ENCODE data around the gene GFRA4.
A peak's percentile ranks its signal among the peaks of the same experiment; 100 is the strongest.

GFRA4 gene

GRCh38 chr20:3681931-3682781, 19.0 kb upstream of the GFRA4 start, which contains the start of gene ADAM33:
ADAM33 (minus strand) TSS chr20:3682010; CDS start chr20:3682004, 6 bp downstream.
- peak within 1 kb of the TSS; percentile 54 to 55 for H3K27ac ChIP-seq (ENCODE audit: low read depth in 2 of 2, low read length in 2 of 2)
- H3K9ac ChIP-seq (ENCODE audit: low read depth in 1 of 2, low read length in 2 of 2), result peak within 1 kb of the TSS in 1 of 2 donors; percentile 30
- H3K4me1 ChIP-seq (ENCODE audit: control insufficient read depth in 2 of 2, insufficient read depth in 2 of 2, low read length in 2 of 2), result peaks cover 6% of the 10 kb centered on the region in 2 donors
- peaks cover 8 to 14% of the 10 kb centered on the region in 2 donors for H3K27me3 ChIP-seq (ENCODE audit: control insufficient read depth in 2 of 2, insufficient read depth in 2 of 2, low read length in 2 of 2)
- H3K9me3 ChIP-seq (ENCODE audit: control insufficient read depth in 2 of 2, low read length in 2 of 2), result no peaks in the 10 kb centered on the region
- no peaks in the 10 kb centered on the region for H3K36me3 ChIP-seq (ENCODE audit: control insufficient read depth in 2 of 2, insufficient read depth in 2 of 2, low read length in 2 of 2)
- peak within 1 kb of the TSS; percentile 44 to 46 for H3K4me3 ChIP-seq (ENCODE audit: low read length in 2 of 2)

GRCh38 chr20:3681352-3681930, 18.2 kb upstream of the GFRA4 start:
- peak overlapping the region; percentile 44 to 46 for H3K4me3 ChIP-seq (ENCODE audit: low read length in 2 of 2)
- no peaks in the 10 kb centered on the region for H3K9me3 ChIP-seq (ENCODE audit: control insufficient read depth in 2 of 2, low read length in 2 of 2)
- H3K27me3 ChIP-seq (ENCODE audit: control insufficient read depth in 2 of 2, insufficient read depth in 2 of 2, low read length in 2 of 2), result peaks cover 8 to 14% of the 10 kb centered on the region in 2 donors
- H3K9ac ChIP-seq (ENCODE audit: low read depth in 1 of 2, low read length in 2 of 2), result peak overlapping the region in 1 of 2 donors; percentile 30
- no peaks in the 10 kb centered on the region for H3K36me3 ChIP-seq (ENCODE audit: control insufficient read depth in 2 of 2, insufficient read depth in 2 of 2, low read length in 2 of 2)
- H3K27ac ChIP-seq (ENCODE audit: low read depth in 2 of 2, low read length in 2 of 2), result peak overlapping the region; percentile 52 to 54
- peaks cover under 1 to 7% of the 10 kb centered on the region in 2 donors for H3K4me1 ChIP-seq (ENCODE audit: control insufficient read depth in 2 of 2, insufficient read depth in 2 of 2, low read length in 2 of 2)

- Histone ChIP-seq H3K36me3 (ENCODE audit: control insufficient read depth in 2 of 2, insufficient read depth in 2 of 2, low read length in 2 of 2) (no peaks in the 10 kb centered on the region), H3K9me3 (ENCODE audit: control insufficient read depth in 2 of 2, low read length in 2 of 2) (no peaks in the 10 kb centered on the region), H3K9ac (ENCODE audit: low read depth in 1 of 2, low read length in 2 of 2) (no peak overlapping the region), H3K27ac (ENCODE audit: low read depth in 2 of 2, low read length in 2 of 2) (peak overlapping the region; percentile 54 to 55), H3K27me3 (ENCODE audit: control insufficient read depth in 2 of 2, insufficient read depth in 2 of 2, low read length in 2 of 2) (peaks cover 8 to 14% of the 10 kb centered on the region in 2 donors), H3K4me3 (ENCODE audit: low read length in 2 of 2) (peak overlapping the region; percentile 17 to 44), H3K4me1 (ENCODE audit: control insufficient read depth in 2 of 2, insufficient read depth in 2 of 2, low read length in 2 of 2) (peaks cover 0 to 5% of the 10 kb centered on the region in 2 donors)
Observed at GRCh38 chr20:3680701-3681351, 17.6 kb upstream of the GFRA4 start.

DNA sequence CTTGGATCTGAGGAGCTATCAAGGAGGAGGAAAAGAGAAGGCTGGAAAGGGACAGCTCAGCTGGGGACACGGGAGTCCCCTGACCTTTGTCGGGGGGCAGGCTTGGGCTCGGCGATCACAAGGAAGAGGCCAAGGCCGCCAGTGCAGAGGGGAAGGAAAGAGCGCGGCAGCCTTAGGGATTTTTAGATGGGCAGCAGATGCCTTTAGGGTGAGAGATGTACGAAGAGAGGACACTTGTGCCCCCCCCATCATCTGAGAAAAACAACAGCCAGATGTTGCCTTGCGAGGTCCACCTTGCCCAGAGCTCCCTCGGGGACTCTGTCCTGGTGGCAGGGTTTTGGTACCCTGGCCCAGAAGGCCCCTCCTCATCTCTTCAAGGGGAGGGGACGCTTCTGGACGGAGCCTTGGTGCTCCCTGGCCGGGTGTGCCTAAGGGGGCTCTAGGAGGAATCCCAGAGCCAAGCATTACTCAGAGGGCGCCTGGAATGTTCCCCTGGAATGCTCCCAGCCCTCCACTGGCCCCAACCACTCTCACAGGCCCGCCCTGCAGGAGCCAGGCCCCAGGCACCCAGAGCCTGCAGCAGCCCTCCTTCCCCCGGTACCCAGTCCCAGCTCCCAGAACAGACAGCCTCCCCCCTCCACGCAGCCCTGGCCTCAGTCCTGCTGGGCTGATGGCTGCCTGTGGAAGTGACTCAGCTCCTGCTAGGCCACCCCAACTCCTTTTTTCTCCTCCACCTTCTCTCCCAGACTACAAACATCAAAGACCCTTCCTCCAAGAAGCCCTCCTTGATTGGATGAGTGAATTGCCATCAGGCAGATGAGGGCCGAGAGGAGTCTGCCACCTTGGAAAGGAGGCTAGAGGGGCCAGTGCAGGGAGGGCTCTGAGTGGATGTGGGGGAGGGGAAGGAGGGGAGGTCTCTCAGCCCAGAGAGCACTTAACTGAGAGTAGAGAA, 16.8 kb upstream of the GFRA4 start:
- no peaks in the 10 kb centered on the region for H3K9me3 ChIP-seq (ENCODE audit: control insufficient read depth in 2 of 2, low read length in 2 of 2)
- peak overlapping the region; percentile 54 to 55 for H3K27ac ChIP-seq (ENCODE audit: low read depth in 2 of 2, low read length in 2 of 2)
- H3K4me1 ChIP-seq (ENCODE audit: control insufficient read depth in 2 of 2, insufficient read depth in 2 of 2, low read length in 2 of 2), result peaks cover 0 to 5% of the 10 kb centered on the region in 2 donors
- H3K27me3 ChIP-seq (ENCODE audit: control insufficient read depth in 2 of 2, insufficient read depth in 2 of 2, low read length in 2 of 2), result peaks cover 8 to 19% of the 10 kb centered on the region in 2 donors
- no peak overlapping the region for H3K4me3 ChIP-seq (ENCODE audit: low read length in 2 of 2)
- no peaks in the 10 kb centered on the region for H3K36me3 ChIP-seq (ENCODE audit: control insufficient read depth in 2 of 2, insufficient read depth in 2 of 2, low read length in 2 of 2)
- H3K9ac ChIP-seq (ENCODE audit: low read depth in 1 of 2, low read length in 2 of 2), result no peak overlapping the region

- Histone ChIP-seq H3K27me3 (ENCODE audit: control insufficient read depth in 2 of 2, insufficient read depth in 2 of 2, low read length in 2 of 2) (peaks cover 11 to 27% of the 10 kb centered on the region in 2 donors), H3K36me3 (ENCODE audit: control insufficient read depth in 2 of 2, insufficient read depth in 2 of 2, low read length in 2 of 2) (no peaks in the 10 kb centered on the region), H3K4me3 (ENCODE audit: low read length in 2 of 2) (no peak overlapping the region), H3K27ac (ENCODE audit: low read depth in 2 of 2, low read length in 2 of 2) (peak overlapping the region; percentile 54 to 55), H3K4me1 (ENCODE audit: control insufficient read depth in 2 of 2, insufficient read depth in 2 of 2, low read length in 2 of 2) (peaks cover 0 to 5% of the 10 kb centered on the region in 2 donors), H3K9ac (ENCODE audit: low read depth in 1 of 2, low read length in 2 of 2) (no peak overlapping the region), H3K9me3 (ENCODE audit: control insufficient read depth in 2 of 2, low read length in 2 of 2) (no peaks in the 10 kb centered on the region)
Observed at GRCh38 chr20:3678856-3679720, 15.9 kb upstream of the GFRA4 start.

DNA sequence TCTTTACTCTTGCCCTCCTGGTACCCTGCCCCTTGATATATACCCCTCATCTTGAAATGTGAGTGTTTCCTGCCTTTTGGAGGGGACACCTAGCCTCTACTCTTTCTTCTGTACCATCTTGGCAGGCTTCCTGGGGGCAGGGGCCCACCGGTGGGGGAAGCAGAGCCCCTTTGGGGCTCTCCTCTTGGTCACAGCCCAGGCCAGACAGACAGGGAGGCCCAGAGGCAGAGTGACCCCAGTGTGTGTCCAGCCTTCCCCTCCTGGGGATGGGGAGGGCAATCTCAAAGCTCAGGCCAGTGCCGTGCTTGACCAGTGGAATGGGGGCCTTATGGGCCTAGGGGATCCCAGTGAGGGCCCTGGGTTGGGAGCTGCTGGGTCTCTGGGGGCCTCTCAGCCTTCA, 15.0 kb upstream of the GFRA4 start:
- peaks cover 11 to 29% of the 10 kb centered on the region in 2 donors for H3K27me3 ChIP-seq (ENCODE audit: control insufficient read depth in 2 of 2, insufficient read depth in 2 of 2, low read length in 2 of 2)
- no peaks in the 10 kb centered on the region for H3K9me3 ChIP-seq (ENCODE audit: control insufficient read depth in 2 of 2, low read length in 2 of 2)
- peak overlapping the region in 1 of 2 donors; percentile 22 for H3K27ac ChIP-seq (ENCODE audit: low read depth in 2 of 2, low read length in 2 of 2)
- no peak overlapping the region for H3K9ac ChIP-seq (ENCODE audit: low read depth in 1 of 2, low read length in 2 of 2)
- peaks cover 0 to 5% of the 10 kb centered on the region in 2 donors for H3K4me1 ChIP-seq (ENCODE audit: control insufficient read depth in 2 of 2, insufficient read depth in 2 of 2, low read length in 2 of 2)
- H3K4me3 ChIP-seq (ENCODE audit: low read length in 2 of 2), result no peak overlapping the region
- no peaks in the 10 kb centered on the region for H3K36me3 ChIP-seq (ENCODE audit: control insufficient read depth in 2 of 2, insufficient read depth in 2 of 2, low read length in 2 of 2)

DNA sequence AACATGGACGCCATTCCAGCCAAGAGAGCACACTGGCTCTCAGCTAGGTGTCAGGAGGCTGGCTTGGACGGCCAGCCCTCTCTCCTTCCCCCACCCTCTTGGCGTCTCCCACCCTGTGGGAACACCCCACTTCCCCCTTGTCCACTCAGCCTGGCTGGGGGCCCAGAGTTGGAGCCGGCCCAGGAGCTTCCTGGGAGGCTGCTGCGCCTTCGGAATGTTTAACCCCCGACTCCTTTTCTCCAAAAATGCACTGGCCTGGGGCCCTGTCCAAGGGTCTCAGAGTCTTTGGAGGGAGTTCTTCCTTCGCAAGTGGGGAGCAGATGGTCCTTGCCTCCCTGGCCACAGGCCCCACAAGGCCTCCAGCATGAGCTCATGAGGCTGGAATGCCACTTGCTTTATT, 14.5 kb upstream of the GFRA4 start:
- Histone ChIP-seq H3K27me3 (ENCODE audit: control insufficient read depth in 2 of 2, insufficient read depth in 2 of 2, low read length in 2 of 2) (peaks cover 13 to 29% of the 10 kb centered on the region in 2 donors), H3K4me1 (ENCODE audit: control insufficient read depth in 2 of 2, insufficient read depth in 2 of 2, low read length in 2 of 2) (peaks cover 0 to 5% of the 10 kb centered on the region in 2 donors), H3K27ac (ENCODE audit: low read depth in 2 of 2, low read length in 2 of 2) (peak overlapping the region; percentile 9 to 22)

DNA sequence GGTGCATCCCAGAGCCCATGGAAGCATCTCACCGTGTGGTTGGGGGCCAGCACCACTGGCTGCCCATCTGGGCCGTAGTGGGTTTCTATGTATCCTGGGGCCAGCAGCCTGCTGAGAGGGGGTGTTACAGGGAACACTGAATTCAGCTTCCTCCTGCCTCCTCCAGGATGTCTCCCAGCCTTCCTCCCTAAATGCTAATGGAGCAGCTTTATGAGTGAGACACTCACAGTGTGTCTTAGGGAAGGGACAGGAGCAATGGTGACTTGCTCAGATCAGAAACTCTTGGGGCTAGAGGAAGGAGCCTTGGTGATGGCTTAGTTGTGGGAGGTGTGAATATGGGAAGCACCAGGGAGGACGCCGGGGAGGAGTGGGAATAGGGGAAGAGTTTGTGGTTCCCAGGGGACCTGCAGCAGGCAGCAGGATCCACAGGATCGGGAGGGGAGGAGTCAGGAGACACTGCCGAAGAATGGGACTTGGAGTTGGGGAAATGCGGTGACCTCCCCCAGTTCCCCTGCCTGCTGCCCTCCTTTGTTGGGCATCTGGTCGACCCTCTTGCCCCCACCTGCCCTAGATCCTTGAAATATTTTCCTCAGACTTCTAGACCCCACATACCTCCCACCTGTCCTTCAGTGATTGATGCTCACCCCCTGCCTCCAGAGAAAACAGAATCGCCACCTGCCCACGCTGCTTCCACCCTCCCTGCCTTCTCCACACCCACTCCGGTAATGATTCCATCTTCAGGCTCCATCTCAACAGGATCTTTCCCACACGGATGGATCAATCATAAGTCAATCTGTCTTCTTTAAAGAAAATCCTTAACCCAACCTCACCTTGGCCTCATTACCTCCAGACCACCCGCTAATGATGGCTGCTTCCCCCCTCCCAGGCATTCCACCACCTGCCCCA, 12.0 kb upstream of the GFRA4 start:
- Histone ChIP-seq H3K27ac (ENCODE audit: low read depth in 2 of 2, low read length in 2 of 2) (no peak overlapping the region), H3K27me3 (ENCODE audit: control insufficient read depth in 2 of 2, insufficient read depth in 2 of 2, low read length in 2 of 2) (peaks cover 12 to 23% of the 10 kb centered on the region in 2 donors), H3K4me3 (ENCODE audit: low read length in 2 of 2) (no peak overlapping the region), H3K9ac (ENCODE audit: low read depth in 1 of 2, low read length in 2 of 2) (no peak overlapping the region), H3K36me3 (ENCODE audit: control insufficient read depth in 2 of 2, insufficient read depth in 2 of 2, low read length in 2 of 2) (no peaks in the 10 kb centered on the region), H3K9me3 (ENCODE audit: control insufficient read depth in 2 of 2, low read length in 2 of 2) (no peaks in the 10 kb centered on the region), H3K4me1 (ENCODE audit: control insufficient read depth in 2 of 2, insufficient read depth in 2 of 2, low read length in 2 of 2) (peaks cover 0 to 5% of the 10 kb centered on the region in 2 donors)

More for the DNA sequence above, 14.5 kb upstream of the GFRA4 start:
- Histone ChIP-seq H3K4me3 (ENCODE audit: low read length in 2 of 2) (no peak overlapping the region), H3K36me3 (ENCODE audit: control insufficient read depth in 2 of 2, insufficient read depth in 2 of 2, low read length in 2 of 2) (no peaks in the 10 kb centered on the region), H3K9me3 (ENCODE audit: control insufficient read depth in 2 of 2, low read length in 2 of 2) (no peaks in the 10 kb centered on the region), H3K9ac (ENCODE audit: low read depth in 1 of 2, low read length in 2 of 2) (no peak overlapping the region)

All from mucosa of rectum (tissue), 2 donors.